ENCODE results near the gene CDH4.

The CDH4 gene

GRCh38 chr20:61763740-61764400 lies 511.8 kb downstream of the CDH4 start:
- DNase-seq, result no peak

GRCh38 chr20:61764471-61765025 lies 512.5 kb downstream of the CDH4 start:
- no peak for DNase-seq

GRCh38 chr20:61765081-61765870 lies 513.2 kb downstream of the CDH4 start:
- DNase-seq, result no peak

GRCh38 chr20:61765871-61766654 lies 514.0 kb downstream of the CDH4 start:
- DNase-seq, result no peak

GRCh38 chr20:61766921-61767610 lies 515.0 kb downstream of the CDH4 start:
- no peak for DNase-seq

- no peak for DNase-seq
Measured at GRCh38 chr20:61767761-61768494, 515.9 kb downstream of the CDH4 start.

GRCh38 chr20:61768571-61769285 lies 516.7 kb downstream of the CDH4 start:
- no peak for DNase-seq

- DNase-seq, result no peak
Measured at GRCh38 chr20:61769286-61769832, 517.3 kb downstream of the CDH4 start.

GRCh38 chr20:61770113-61770585 lies 518.1 kb downstream of the CDH4 start:
- DNase-seq, result no peak

GRCh38 chr20:61771805-61772350 lies 519.8 kb downstream of the CDH4 start:
- DNase-seq, result no peak

GRCh38 chr20:61772828-61773631 lies 521.0 kb downstream of the CDH4 start:
- DNase-seq, result no peak

- no peak for DNase-seq
Measured at GRCh38 chr20:61773926-61774587, 522.0 kb downstream of the CDH4 start.

GRCh38 chr20:61775423-61775822 lies 523.4 kb downstream of the CDH4 start:
- DNase-seq, result no peak

- no peak for DNase-seq
Measured at GRCh38 chr20:61776491-61777075, 524.5 kb downstream of the CDH4 start.

- DNase-seq, result no peak
Measured at GRCh38 chr20:61777773-61778494, 525.9 kb downstream of the CDH4 start.

GRCh38 chr20:61778495-61778863 lies 526.4 kb downstream of the CDH4 start:
- DNase-seq, result no peak

- DNase-seq, result no peak
Measured at GRCh38 chr20:61779176-61779965, 527.3 kb downstream of the CDH4 start.

All from NCI-H2029 (cell line).